HL-60/S4 treated with phorbol 12-myristate 13-acetate at 8.2 ng/mL for 4 days and 3 days (cell line): ENCODE results near the gene CAPZB.

Source experiments
- in situ Hi-C: fragments of 300-500 bp; cut with MboI; formaldehyde crosslinking; loops from 2 replicates; pipeline ENCODE4 v1.15.0; 2022; ENCODE audit warnings: low sequenced_read_pairs

CAPZB gene

GRCh38 chr1:19499887-19500286 is 14.5 kb upstream of the CAPZB start:
- in situ Hi-C loops, result loop anchor here (10.0 kb wide), 1 partner anchor 85 kb away; no protein-coding TSS in a partner anchor

DNA sequence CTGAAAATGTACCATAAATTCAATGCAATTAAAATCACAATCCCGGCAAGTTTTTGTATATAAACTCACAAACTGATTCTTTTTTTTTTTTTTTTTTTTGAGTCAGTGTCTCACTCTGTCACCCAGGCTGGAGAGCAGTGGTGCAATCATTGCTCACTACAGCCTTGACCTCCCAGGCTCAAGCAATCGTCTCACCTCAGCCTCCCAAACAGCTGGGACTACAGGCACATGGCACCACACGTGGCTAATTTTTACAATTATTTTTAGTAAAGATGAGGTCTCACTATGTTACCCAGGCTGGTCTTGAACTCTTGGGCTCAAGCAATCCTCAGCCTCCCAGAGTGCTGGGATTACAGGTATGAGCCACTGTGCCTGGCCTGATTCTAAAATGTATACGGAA is 12.1 kb upstream of the CAPZB start:
- in situ Hi-C loops, result loop anchor here (10.0 kb wide), 1 partner anchor 87 kb away; no protein-coding TSS in a partner anchor

GRCh38 chr1:19496527-19496874 is 11.2 kb upstream of the CAPZB start:
- in situ Hi-C loops, result loop anchor here (10.0 kb wide), 1 partner anchor 88 kb away; no protein-coding TSS in a partner anchor

- in situ Hi-C loops, result loop anchor here (10.0 kb wide), 1 partner anchor 89 kb away; no protein-coding TSS in a partner anchor
These were observed 10.6 kb upstream of the CAPZB start for GRCh38 chr1:19495799-19496526.

DNA sequence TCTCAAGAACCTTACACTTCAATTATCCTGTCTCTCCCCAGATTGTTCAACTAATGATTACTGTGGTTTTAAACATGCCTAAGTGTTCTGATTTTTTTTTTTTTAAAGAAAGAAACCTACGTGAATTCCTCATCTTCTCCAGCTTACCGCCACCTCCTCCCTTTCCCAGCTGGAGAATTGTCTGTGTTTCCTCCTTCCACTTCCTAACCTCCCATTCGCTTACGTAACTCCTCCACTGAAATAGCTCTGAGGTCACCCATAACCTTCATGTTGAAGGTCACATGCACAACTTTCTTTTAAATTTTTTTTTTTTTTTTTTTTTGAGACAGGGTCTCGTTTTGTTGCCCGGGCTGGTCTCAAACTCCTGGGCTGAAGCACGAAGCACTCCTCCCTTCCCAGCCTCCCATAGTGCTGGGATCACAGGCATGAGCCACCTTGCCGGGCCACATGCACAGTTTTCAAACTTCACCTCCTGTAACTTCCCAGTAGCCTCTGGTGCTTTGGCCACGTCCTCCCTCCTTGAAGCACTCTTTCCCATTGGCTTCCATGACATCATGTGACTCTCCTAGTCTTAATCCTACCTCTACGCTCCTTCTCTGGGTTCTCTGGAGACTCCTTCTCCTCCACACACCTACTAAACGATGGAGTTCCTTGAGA is 9.8 kb upstream of the CAPZB start:
- in situ Hi-C loops, result loop anchor here (10.0 kb wide), 1 partner anchor 90 kb away; no protein-coding TSS in a partner anchor

DNA sequence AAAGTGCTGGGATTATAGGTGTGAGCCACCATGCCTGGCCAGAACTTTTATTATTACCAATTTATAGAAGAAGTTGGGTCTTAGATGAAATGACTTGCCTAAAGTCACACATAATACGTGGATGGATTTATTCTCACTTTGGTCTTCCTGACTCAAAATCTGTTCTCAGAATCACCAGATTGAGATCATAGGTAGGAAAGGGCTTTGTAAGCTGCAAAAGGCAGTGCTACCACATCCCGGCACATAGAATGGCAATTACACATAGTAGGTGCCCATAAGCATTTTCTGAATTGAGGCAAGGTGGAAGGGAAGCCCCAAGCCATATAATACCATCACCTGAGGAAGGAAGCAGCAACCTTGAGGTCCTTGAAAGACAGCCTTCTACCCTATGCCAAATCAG is 8.2 kb upstream of the CAPZB start:
- in situ Hi-C loops, result loop anchor here (10.0 kb wide), 1 partner anchor 91 kb away; no protein-coding TSS in a partner anchor

- in situ Hi-C loops, result loop anchor here (10.0 kb wide), 1 partner anchor 95 kb away; no protein-coding TSS in a partner anchor
These were observed 4.7 kb upstream of the CAPZB start for GRCh38 chr1:19489996-19490395.

DNA sequence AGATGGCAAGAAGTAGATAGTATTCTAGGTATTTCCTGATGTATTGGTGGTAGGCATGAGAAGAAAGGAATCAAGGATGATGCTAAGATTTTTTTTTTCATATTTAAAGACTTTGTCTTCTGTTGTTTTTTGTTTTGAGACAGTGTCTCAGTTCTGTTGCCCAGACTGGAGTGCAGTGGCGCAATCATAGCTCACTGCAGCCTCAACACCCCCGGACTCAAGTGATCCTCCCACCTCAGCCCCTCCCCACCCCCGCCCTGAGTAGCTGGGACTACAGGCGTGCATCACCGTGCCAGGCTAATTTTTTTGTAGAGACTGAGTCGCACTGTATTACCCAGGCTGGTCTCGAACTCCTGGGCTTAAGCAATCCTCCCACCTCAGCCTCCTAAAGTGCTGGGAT is 2.8 kb upstream of the CAPZB start:
- in situ Hi-C loops, result no loop called here

DNA sequence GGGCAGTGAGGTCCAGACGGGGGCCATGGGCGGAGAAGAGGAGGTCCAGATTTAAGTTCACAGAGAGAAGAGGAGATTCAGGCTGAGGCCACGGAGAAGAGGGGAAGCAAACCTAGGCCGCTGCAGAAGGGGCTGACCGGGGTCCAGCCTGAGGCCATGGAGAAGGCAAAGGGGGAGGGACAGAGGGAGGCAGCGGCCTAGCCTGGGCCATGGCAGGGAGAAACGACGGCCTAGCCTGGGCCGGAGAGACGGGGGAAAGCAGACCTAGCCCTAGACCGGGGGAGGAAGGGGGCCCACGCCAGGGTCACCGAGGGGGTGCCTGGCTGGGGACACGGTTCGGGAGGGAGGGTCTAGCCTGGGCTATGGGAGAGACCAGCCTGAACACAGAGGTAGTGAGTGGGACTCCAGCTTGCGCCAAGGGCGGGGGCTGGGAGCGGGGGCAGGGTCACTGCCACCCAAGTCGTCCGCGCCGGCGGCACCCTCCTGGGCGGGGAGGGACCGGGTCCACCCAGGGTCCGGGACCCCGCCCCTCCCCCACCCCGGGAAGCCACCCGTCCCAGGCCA is 459 bp downstream of the CAPZB start:
- in situ Hi-C loops, result no loop called here

GRCh38 chr1:19484338-19484797 is 971 bp downstream of the CAPZB start:
- in situ Hi-C loops, result no loop called here

- in situ Hi-C loops, result no loop called here
These were observed 1.6 kb downstream of the CAPZB start for GRCh38 chr1:19483691-19484090.

DNA sequence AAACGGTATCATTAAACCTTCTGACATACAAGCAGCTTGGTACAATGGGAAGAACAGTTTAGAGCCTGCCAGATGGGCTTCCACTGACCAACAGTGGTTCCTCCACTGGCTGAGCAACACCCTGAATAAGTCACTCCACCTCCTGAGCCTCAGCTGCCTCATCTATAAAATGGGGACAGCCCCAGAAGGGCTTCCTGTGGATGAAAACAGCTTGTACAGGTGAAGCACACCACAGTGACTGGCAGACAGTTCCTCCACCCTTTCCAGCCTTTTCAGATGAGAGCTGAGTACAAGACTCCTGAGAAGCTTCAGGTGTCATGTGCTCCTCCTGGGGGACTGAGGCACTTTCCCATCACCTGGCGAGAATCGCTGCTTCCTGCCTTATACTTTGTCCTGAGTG is 2.1 kb downstream of the CAPZB start:
- in situ Hi-C loops, result no loop called here

DNA sequence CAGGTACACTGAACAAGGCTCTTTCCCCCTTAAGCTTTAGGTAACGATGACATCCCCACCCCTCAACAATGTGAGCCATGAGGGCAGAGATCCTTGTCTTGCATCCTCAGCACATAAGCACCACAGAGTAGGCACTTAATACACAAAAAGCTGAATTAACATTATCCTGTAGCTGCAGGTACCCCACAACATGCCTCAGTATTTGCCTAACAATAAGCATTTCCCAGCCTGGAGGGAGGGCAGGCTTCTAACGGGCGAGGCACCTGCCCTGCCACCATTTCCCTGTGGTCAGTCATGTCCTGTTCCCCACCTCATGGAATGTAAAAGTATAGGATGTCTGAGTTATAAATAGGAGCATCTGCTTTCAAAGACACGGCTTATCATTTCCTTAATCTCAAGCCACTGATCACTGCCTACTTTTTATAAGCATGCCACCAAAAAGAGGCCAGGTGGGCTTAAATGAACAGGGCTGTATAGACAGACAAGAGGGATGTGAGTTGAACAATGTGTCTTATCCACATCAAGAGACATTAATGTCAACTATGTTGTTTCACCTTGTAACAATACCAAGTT is 3.4 kb downstream of the CAPZB start:
- in situ Hi-C loops, result no loop called here

- in situ Hi-C loops, result no loop called here
These were observed 5.1 kb downstream of the CAPZB start for GRCh38 chr1:19480282-19480681.

DNA sequence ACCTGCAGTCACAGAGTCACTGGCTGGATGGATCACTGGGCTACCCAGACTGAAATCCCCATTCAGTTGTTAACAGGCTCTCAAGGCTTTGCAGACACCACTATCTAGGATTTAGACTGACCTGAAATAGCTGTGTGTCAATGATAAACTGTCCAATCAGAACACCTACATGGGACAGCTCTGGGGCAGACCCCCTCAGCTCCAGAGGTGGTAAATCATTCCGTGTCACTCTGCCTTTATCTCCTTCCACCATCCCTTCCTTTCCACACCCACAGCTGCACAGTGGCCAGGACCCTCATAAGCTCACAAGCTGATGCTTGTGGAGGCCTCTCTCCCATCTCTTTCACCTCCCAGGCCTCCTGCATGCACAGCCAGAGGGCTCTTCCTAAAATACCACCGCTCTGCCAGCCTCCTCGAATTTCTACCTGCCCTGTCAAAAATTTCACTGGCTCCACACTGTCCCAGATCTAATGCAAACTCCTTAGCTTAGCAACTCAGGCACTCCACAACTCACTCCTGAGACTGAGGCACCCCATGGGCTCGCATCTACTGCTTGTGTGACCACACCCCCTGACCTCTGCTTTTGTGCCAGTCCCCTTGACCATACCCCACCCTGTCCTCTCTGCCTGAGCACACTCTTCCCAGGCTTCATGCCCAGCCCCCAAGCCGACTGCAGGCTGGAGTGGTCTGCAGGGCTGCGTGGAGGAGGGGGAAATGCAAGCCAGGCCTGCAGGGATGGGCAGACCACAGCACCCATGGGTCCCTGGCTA is 5.8 kb downstream of the CAPZB start:
- in situ Hi-C loops, result loop anchor here (10.0 kb wide), 1 partner anchor 115 kb away; a partner anchor contains a TSS

- in situ Hi-C loops, result loop anchor here (10.0 kb wide), 1 partner anchor 116 kb away; a partner anchor contains a TSS
These were observed 7.0 kb downstream of the CAPZB start for GRCh38 chr1:19478322-19478721.

- in situ Hi-C loops, result loop anchor here (10.0 kb wide), 1 partner anchor 117 kb away; a partner anchor contains a TSS
These were observed 7.8 kb downstream of the CAPZB start for GRCh38 chr1:19477284-19478249.

DNA sequence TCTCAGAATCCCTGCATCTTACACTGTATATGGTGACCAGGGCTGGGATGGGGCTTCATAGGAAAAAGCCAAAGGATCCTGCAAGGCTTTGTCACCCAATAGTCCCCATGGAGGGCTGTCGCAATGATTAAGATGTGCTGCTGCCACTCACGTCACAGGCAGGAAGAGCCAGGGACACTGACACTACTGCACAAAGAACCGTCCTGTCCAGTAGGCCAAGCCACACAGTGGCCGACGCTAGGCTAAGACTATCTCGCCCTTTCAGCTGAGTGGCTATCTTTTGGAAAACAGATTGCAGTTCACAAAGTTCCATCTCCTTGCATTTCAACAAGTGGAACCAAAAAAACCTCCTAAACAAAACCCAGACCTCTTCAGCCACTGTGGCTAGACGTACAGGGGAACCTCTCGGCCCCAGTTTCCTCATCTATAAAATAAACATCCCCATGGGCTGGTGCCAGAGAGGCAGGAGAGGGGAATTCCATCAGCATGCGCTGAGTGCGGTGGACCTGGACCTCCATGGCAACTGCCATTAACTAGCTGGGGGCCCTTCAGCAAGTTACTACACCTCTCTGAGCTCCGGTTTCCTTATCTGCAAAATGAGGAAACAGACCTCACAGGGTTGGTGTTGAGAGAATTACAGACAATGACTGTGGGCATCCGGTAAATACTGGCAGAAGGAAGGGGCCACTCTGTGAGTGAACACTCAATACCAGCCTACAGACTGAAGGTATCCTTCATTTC is 8.7 kb downstream of the CAPZB start:
- in situ Hi-C loops, result loop anchor here (10.0 kb wide), 1 partner anchor 118 kb away; a partner anchor contains a TSS
